DMS114 treated with DMSO at 0.1 percent for 48 hours (cell line): ENCODE data around the gene PPFIBP2.
"Not testable (repeated sequence)": the region's sequence is repeated elsewhere in the genome, so short reads cannot be mapped to it uniquely, and the experiment has no call there.

Experiments used
- DNase-seq: peaks from one replicate; lab custom pipeline; 2025; ENCODE audit not compliant: unreplicated experiment; lab: John Stamatoyannopoulos, UW

Gene PPFIBP2

GRCh38 chr11:7498193-7498592 is 15.6 kb upstream of the PPFIBP2 start:
- DNase-seq: no peak

- DNase-seq: no peak
These were observed 14.7 kb upstream of the PPFIBP2 start for GRCh38 chr11:7499081-7499480.

- DNase-seq: no peak
These were observed 13.5 kb upstream of the PPFIBP2 start for GRCh38 chr11:7500251-7500650.

- DNase-seq: no peak
These were observed 12.5 kb upstream of the PPFIBP2 start for GRCh38 chr11:7501251-7501650.

GRCh38 chr11:7501894-7502293 is 11.9 kb upstream of the PPFIBP2 start:
- no peak for DNase-seq

DNA sequence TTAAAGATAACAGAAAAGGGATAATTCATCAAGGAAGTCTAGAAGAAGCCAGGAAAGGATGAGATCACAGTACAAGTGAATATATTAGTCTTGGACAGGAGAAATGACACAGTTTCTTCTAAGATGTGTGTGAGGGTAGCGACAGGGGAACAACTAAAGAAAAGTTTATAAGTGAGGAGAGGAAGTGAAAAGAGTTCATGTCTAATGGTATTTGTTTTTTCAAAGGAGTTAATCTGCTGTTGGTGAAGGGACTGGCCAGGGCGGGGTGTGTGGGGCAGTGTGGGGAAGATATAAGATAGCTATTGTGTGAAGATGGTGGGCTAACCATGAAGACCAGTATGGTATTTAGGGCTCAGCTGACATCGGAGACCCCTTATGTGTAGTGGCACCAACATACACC is 7.6 kb upstream of the PPFIBP2 start:
- no peak for DNase-seq

GRCh38 chr11:7508087-7508486 is 5.7 kb upstream of the PPFIBP2 start:
- DNase-seq: no peak

GRCh38 chr11:7509966-7510365 is 3.8 kb upstream of the PPFIBP2 start:
- no peak for DNase-seq

DNA sequence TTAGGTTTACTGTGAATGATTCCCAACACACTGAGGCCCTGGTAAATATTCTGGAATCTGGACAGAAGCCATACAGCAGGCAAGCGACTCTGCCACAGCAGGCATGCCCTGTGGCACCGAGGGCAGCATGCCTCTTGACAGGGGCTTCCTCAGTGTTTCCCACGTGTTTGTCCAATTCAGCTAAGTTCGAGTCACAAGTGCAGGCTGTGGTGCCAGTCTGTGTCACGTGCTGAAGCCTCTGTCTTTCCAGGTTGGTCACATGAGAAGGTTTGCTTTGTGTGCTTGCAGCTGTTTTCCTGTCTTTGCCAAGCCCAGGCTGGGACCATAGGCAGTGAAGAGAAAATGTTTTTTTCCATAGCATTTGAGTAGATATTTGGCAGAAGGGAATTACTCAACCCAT is 2.4 kb upstream of the PPFIBP2 start:
- DNase-seq: no peak

GRCh38 chr11:7512525-7513233 is 1.1 kb upstream of the PPFIBP2 start:
- no peak for DNase-seq

- no peak for DNase-seq
These were observed 346 bp downstream of the PPFIBP2 start for GRCh38 chr11:7514099-7514591.

- no peak for DNase-seq
These were observed 1.7 kb downstream of the PPFIBP2 start for GRCh38 chr11:7515447-7515886.

DNA sequence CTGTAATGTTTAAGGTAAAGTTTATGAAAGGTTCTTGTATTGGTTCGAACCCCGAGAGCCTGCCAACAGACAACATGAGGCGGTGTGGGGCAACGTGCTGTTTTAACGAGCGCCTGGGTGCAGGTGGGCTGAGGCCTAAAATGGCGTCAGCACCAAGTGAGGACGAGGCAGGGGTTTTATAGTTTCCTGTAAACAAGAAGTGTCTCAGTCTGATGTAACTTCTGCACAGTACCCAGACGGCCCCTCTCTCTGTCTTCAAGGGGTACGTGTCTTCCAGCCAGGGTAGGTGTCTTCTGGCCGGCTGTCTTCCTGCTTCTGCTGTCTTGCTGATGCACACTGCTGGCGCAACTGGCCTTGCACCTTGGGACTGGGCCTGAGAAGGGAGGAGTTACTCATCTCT is 2.7 kb downstream of the PPFIBP2 start:
- no peak for DNase-seq

DNA sequence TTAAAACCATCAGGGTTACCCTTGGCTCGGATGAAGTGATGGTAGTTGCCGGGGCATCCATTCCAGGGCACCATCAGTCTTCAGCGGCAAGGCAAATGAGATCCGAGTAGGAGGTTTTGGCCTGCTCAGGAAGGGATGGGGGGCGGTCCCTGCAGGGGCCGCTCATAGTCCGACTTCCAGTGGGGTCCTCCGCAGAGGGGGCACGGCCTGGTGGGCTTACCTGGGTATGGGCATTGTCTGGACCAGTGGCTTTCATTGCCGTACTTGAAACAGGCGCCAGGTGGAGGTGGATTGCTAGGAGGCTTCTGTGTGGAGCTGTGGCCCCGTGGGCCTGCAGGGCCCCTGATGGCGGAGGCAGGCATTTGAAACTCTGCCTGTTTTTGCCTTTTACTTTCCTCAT is 3.9 kb downstream of the PPFIBP2 start:
- DNase-seq: not testable (repeated sequence)

GRCh38 chr11:7518811-7519562 is 5.2 kb downstream of the PPFIBP2 start:
- DNase-seq: no peak

DNA sequence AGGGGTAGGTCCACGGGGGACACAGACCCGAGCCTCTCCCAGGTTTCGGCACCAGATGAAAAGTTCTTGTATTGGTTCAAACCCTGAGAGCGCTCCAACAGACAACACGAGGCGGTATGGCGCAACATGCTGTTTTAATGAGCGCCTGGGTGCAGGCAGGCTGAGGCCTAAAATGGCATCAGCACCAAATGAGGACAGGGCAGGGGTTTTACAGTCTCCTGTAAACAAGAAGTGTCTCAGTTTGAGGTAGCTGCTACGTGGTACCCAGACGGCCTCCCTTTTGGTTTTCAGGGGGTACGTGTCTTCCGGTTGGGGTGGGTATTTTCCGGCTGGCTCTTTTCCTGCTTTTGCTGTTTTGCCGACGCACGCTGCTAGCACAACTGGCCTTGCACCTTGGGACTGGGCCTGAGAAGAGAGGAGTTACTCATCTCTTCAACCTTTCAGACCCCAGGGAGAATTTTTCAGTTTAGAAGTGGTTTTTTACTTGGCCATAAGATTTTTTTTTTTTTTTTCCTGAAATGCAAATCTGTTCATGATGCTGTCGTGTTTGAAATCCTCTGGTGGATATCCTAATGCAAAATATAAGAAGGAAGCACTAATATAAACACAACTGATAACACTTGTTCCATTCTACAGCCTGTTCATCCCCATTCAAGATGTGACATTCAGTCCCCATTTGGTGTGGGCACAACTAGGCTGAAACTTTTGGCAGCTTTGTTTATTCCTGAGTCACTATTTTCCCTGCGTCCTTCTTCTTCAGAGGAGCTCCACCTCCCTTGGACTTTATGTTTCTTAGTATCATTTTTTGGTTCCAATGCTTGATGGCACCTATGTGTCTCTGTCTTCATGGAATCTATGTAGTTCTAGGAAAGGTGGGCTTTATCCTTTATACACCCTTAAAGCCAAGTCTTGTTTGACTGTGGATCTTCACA is 6.5 kb downstream of the PPFIBP2 start:
- DNase-seq: no peak

DNA sequence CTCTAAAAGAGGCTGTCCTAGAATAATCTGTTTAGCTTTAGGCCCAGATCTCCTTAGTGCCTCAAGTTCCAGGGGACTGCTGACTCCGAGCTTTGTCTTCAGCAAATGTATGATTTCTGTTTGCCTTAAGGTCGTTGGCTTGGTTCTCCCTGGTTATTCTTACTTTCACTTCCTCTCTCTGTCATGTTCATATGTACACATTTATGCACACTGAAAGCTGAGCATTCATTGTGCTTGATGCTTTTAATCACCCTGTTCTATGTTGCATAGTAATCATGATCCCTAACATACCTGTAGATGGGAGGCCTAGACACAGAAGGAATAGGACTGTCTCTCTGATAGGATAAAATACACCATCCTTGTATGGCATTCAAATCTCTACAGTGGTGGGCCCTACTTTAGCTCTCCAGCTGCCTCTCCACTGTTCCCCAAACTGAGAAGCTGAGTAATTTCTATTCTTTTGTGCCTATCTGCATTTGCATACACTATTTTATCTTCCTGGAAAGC is 7.2 kb downstream of the PPFIBP2 start:
- no peak for DNase-seq

GRCh38 chr11:7522121-7522520 is 8.3 kb downstream of the PPFIBP2 start:
- DNase-seq: no peak

GRCh38 chr11:7522546-7522945 is 8.7 kb downstream of the PPFIBP2 start:
- no peak for DNase-seq

DNA sequence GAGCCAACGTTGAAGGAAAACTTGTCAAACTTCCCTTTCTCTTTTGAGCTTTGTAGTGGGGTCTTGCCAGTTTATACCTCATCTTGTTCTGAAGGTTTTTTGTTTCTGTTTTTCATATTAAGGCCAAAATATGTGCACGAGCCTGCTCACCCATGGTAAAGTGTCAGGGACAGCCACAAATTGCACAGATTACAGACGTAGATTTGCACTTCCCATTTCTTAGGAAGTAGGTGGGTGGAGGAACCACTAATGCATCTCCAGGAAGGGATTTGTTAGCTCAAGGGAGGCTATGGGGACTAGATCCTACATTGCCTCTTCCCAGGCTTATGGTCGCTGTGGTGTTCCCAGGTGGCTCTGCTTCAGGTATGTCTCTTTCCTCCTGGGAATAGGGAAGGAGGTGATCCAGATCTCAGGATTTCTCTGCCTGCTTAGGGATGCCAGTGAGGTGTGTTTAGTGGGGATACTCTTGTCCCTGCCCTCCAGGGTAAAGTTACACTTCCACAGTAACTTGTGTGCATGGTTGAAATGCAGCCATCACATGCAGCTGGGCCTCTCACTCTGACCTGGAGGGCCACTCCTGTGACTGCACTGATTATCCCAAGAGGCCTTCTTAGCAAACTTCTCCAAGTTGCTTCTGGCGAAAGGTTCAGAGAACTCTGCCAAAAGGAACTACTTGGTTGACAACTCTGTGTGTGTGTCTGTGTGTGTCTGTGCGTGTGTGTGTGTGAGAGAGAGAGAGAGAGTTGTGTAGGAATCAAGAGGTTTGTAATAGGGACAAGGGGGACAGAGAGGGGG is 9.8 kb downstream of the PPFIBP2 start:
- no peak for DNase-seq
